GM19025 (cell line): ENCODE data around the gene LBX2.

Source experiments
- ATAC-seq: cut with Tn5 transposase; IDR thresholded peaks from one replicate; pipeline ENCODE4 v1.9.1; 2021; ENCODE audit warnings: mild to moderate bottlenecking, low read depth, moderate library complexity; ENCODE audit not compliant: unreplicated experiment

Gene LBX2, protein sequence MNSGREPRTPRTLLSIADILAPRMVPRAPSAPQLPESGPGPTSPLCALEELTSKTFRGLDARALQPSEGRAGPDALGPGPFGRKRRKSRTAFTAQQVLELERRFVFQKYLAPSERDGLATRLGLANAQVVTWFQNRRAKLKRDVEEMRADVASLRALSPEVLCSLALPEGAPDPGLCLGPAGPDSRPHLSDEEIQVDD

DNA sequence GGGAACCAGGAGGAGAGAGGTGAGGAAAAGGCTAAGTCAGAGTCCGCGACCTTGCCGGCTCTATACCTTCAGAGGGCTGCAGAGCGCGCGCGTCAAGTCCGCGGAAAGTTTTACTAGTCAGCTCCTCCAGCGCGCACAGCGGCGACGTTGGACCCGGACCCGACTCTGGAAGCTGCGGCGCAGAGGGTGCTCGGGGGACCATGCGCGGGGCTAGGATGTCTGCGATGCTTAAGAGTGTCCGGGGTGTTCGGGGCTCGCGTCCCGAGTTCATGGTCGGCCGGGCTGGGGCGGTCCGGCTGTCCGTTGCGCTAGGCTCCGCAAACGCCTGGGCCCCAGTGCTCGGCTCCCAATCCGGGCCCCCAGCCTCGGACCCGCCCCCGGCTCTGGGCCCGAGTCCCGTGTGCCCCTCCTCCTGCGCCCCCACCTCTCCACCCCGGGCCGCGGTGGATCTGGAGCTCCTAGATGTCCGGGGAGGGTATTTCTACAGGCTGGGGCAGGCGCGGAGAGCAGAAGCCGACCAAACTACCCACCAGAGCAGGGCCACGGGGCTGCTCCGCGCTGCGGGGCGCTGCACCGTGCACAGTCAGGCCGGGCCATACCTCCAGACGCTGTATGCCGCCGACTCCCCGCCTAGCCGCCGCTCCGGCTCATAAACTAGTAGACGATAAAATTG, at the start of gene LBX2:
TSS of gene LBX2 (minus strand) at position 337 of the 673 bp plus-strand sequence. CDS start at position 271, 66 bp downstream.
- no peak for ATAC-seq

DNA sequence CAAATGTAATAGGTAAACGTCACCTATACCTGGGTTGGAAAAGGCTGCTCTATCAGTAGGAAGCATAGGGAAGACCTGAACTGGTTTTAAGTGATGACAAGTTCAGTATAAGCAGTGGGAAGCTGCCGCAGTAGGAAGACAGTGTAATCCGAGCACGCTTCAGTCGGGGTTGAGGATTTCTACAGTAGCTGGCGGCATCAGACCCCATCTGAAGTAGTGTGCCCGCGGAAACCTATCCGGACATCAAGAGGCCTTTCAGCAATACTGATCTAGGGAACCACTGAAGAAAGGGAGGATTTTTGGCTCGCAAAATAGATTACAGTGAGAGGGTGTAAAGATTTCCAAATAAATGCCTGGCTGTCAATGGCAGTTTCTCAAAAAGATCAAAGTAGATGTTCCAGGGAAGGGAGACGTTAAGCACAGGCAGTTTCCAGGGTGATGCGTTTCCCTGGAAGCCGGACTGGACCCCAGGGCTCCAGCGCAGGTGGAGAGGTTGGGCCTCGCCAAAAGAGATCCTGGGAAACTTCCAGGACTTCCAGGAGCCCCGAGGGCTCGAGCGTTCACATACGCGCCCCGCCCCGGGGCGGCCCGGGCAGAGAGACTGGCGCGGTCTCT, 49.0 kb upstream of the LBX2 start:
- no peak for ATAC-seq

DNA sequence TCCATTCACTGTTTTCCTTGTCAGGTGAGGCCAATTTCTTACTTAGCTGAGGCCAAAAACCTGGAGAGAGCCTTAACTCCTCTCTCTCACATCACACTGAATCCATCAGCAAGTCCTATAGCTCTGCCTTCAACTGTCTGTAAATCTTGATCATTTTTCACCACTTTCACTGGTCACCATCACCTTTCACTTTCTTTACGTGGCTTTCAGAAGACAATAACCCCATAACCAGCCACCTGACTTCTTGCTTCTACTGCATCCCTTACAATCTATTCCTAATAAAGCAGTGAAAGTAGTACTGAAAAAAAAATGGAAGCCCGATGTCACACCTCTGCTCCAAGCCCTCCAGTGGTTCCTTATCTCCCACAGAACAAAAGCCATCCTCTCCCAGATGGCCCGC, 46.6 kb upstream of the LBX2 start:
- no peak for ATAC-seq

DNA sequence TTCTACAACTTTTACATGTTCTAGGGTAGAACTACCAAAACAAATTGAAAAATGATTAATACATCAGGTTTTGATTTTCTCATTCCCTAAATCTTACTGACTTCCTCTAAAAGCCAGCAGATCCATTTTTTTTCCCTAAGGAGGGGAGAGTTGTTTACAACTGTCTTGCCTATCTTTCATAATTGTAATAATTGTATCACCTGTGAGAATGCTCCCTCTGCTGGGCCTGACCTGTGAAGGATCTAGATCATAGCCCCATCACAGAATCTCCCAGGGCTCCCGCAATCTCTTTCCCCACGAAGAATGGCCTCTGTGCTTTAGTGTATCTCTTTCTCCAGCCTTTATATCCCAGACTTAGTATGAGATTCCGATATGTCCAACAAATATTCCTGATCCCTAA, 45.2 kb upstream of the LBX2 start:
- ATAC-seq, result no peak

DNA sequence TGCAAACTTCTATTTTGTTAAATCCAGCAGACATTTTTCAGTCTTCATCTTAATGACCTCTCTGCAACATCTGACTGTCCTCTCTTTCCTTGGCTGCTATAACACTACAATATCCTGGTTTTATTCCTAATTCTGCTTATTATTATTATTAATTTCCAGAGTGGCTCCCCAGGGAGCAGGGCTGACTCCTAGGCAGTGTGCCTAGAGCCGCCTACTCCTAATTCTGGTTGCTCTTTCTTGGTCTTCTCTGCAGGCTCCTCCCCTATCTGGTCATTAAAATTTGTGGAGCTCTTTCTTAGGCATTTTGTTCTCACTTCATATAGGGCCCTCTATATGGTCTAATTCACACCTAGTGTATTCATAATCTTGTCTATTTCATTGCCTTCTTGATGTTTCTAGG, 43.6 kb upstream of the LBX2 start:
- ATAC-seq, result no peak

DNA sequence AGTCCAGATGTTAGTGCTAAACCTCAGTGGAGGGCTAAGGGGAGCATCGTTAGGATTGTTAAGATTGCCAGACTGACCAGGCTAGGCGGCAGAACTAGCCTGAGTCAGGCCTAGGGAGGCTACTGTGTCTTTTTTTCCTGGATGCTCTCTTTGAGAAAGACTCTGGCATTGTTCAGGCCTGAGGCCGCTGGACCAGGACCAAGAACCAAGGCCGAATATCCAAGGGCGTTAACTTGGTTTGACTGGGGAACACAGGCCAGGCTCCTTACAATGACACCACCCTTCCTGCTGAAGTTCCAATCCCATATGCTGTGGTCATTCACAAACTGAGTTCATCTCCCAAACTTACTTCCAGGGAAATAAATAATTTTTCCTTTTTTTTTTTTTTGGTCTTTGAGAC, 40.9 kb upstream of the LBX2 start:
- no peak for ATAC-seq

DNA sequence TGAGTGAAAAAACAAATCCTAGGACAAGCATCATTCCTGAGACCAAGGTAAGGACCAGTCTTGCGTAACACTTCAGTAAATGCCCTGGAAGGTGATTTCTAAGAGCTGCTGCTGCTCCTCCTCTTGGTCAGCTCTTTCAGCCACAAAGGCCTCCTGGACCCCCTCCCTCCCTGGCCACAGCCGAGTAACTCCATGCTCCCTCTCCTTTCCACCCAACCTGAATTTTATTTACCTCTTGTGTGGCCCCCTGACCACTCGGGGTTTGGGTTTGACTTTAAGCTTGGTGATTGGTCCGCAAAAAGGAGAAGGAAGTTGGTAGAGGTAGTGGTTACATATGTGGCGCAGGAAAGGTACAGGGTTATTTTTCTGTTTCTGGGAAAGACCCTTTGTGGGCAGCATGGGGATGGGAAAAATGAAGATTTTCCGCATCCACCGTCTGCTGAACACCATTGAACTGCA, 39.5 kb upstream of the LBX2 start:
- no peak for ATAC-seq

DNA sequence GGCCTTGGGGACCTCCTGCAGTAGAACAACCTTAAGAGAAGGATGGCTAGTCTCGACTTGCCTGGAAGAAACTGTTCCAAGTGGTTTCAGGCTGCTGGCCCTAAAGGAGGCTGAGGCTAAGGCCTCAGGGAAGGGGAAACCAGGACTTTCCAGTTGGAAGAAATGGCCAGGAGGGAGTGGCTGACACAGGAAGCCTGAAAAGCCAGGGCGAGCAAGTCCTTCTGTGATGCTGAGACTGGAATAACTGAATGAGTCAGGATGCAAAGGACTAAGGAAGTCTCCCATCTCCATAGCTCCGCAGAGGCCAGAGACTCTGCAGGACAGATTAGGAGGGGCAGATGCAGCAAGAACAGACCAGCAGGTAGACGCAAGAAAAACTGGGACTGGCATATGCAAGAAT, 37.7 kb upstream of the LBX2 start:
- no peak for ATAC-seq

DNA sequence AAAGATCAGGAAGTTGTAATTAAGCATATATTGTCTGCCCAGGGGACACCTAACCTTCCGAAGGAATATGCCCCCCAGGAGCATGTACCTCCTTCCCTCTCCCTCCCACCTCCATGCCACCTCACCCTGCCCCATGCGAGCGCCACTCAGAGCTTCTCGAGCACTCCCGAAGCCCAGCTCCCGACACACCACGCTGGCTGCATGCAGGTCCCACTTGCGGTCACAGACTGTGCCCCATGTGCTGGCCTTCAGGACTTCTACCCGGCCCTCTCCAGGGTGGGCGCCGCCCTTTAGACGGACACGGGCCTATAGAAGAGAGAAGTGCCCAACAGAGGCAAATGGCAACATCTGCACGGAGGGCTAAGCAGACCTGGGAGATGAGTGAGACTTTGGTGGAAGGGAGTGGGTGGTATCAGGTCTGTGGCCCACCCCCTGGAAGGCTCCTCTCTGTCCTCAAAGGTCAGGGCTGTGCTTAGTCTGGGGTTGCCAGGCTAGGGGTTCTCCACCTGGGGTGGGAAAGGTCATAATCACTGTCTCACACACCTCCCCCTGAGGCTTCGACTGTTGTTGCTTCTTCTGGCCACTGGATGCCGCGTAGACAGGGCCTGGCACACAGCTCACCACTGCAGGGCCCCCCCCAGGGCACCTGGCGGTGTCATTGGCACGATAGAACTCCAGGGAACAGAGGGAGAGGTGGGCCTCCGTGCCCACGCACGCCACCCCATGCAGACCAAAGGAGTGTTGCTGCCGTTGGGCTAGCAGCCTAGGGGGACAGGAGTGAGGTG, 37.0 kb upstream of the LBX2 start:
- no peak for ATAC-seq

DNA sequence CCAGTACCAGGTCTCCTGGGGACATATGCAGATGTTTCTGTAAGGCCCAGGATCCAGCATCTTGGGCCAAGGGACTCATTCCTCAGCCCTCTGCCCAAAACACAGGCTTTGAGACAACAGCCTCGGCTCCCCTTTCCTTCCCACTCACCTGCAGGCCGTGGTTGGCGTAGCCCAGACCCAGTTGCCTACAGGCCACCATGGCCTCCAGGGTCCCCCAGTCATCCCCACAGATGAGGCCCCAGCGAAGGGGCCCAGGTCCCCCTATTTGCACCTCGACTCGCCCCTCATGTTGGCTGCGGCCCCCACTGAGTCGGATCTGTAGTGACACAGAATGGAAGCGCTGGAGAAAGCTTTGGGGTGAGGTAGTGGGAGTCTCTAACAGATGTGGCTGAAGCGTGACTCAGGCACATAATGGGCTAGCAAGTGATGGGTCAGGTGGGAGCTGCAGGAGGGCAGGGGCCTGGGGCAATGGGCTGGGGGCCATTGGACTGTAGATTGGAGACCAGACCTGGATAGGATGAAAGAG, 36.1 kb upstream of the LBX2 start:
- no peak for ATAC-seq

DNA sequence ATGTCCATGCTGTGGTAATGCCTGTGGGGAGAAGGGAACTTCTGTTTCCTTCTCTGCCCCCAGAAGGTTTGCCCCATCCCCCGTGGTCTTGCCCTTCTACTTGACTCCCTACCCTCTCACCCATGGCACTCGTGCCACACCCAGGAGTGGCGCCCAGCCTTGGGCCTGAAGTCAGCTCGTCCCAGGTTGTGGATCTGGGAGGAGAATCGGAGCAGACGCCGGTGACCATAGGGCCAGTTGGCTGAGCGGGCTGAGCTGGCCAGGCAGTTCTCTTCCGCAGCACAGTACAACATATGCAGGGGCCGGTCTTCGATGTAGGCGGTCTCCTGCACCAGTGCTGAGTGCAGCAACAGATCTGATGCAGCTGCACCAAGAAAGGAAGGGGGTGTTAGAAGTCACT, 35.0 kb upstream of the LBX2 start:
- no peak for ATAC-seq

DNA sequence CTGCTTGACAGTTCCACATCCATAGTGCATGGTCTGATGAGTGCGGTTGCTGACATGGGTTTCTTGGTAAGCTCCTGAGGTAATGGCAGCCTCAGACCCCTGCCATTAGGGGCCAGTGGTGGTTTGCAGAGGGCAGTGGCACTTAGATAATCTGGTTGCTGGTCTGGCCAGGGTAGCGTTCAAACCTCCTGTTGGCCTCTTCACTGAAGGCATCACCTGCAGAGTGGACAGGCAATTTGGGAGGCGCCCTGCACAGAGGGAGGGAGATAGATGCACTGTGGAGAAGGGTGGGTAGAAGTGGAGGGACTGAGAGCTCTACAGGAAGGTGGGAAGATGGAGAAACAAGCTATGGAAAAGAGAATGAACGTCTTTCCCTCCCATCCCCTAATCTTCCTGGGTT, 34.1 kb upstream of the LBX2 start:
- no peak for ATAC-seq

DNA sequence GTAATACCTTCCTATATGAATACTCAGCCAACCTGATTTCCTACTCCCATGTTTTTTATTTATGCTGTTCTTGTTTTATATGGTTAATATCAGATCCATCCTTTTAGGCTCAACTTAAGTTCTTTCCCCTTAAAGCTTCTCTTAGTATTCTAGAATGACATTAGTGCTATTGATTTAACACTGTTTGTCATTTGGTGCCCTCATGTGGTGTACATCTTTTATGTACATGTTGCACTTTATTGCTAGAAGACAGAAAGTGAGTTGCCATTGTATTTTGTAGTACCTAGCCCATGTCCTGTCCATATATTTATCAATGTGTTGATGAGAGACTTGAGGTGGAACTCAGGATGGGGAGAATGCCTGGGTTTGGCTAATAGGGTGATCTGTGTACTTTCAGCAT, 32.8 kb upstream of the LBX2 start:
- no peak for ATAC-seq

DNA sequence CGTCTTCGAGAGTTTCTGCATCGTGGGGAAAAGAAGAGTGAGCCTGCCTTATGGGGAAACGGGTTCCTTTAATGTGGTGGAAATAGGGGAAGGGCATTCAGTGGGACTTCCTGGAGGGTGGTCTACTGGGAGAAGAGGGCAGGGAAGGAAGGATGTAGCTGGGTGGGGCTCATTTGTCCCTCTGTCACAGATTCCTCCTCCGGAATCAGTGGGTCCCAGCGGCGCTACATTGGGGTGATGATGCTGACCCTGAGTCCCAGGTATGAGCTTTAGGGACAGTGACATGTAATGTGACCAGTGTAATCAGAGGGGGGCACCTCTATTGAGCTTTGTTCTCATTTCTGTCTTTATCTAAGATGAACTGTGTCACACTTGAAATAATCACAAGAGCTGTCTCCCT, 32.3 kb upstream of the LBX2 start:
- no peak for ATAC-seq

DNA sequence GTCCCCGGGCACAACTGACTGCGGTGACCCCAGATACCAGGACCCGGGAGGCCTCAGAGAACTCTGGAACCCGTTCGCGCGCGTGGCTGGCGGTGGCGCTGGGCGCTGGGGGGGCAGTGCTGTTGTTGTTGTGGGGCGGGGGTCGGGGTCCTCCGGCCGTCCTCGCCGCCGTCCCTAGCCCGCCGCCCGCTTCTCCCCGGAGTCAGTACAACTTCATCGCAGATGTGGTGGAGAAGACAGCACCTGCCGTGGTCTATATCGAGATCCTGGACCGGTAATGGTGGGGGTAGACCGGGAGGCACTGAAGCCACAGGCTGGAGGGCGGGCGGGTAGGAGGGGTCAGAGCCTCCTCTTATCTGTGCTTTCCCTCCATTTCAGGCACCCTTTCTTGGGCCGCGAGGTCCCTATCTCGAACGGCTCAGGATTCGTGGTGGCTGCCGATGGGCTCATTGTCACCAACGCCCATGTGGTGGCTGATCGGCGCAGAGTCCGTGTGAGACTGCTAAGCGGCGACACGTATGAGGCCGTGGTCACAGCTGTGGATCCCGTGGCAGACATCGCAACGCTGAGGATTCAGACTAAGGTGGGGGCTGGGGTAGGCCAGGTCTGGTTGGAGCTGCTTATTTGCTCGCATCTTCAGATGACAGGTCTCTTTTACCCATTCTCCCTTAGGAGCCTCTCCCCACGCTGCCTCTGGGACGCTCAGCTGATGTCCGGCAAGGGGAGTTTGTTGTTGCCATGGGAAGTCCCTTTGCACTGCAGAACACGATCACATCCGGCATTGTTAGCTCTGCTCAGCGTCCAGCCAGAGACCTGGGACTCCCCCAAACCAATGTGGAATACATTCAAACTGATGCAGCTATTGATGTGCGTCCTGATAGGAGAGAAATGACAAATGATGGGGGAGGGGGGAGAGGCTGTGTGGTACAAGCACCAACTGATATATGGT, 31.1 kb upstream of the LBX2 start:
- peak; percentile 30 for ATAC-seq

DNA sequence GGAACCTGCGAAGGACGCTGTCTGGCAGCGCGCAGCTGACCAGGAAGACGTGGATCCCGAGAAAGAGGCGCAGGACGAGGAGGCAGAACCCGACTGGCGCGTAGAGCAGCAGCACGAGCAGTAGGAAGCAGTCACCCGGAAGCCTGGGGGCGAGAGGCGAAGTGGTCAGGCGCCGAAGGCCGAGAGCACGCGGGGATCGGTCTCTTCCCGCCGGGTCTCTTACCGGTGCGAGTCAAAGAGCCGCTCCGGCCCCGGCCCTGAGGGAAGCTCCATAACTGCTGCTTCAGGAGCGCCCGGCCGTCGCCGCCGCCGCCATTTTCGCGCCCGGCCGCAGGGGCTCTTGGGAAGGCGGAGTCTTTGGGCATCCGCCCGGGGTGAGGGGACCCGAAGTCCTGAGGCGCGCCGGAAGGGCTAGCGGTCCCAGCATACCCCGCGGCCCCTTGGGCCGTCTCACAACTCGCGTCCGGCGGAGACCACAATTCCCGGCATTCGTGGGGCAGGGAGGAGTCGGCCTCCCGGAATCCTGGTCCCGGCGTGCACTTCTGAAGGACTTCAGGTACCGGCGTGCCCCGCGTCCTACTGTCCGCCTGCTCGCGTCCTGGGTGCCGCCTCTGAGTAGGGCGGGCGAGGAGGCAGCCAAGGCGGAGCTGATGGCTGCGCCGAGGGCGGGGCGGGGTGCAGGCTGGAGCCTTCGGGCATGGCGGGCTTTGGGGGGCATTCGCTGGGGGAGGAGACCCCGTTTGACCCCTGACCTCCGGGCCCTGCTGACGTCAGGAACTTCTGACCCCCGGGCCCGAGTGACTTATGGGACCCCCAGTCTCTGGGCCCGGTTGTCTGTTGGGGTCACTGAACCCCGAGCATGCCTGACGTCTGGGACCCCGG, 30.2 kb upstream of the LBX2 start, which contains the start of the genes AUP1 and HTRA2:
TSS of gene AUP1 (minus strand) at position 350 of the 882 bp plus-strand sequence. CDS start at position 273, 77 bp downstream.
TSS of gene HTRA2 (plus strand) at position 577 of the 882 bp plus-strand sequence. CDS start at position 651, 74 bp downstream.
- ATAC-seq, result peak; percentile 81

DNA sequence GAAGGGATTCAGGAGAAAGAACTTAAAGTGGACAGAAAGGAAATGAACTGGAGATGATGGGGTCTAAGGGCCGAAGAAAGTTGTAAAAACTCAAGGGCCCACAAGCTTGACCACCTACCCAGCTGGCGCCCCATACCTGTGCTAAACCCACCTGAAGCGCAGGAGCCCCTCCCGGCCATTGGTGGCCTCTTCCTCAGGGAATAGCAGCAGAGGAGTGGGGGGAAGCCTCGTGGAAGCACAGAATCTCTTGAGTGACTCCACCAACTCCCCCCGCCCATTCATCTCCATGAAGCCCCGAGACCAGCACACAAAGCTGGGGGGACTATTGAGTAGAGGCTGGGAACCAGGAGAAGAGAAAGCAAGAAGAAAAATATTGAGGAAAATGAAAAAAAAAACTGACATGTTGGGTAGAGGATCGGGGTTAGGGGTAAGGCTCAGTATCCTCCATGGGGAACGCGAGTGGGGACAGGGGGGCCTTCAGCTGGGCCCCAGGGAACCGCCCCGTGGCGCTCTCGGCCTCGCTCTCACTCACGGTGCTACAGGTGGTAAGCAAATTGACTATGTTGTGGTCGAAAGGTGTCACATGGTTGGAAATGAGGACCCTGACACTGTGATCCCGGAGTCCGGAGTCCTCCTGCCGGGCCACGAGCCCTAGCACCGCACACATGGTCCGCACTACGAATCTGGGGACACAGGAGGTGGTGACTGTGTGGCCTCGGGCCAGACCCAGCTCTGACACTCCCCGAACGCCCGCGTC, 29.4 kb upstream of the LBX2 start:
- ATAC-seq, result no peak

DNA sequence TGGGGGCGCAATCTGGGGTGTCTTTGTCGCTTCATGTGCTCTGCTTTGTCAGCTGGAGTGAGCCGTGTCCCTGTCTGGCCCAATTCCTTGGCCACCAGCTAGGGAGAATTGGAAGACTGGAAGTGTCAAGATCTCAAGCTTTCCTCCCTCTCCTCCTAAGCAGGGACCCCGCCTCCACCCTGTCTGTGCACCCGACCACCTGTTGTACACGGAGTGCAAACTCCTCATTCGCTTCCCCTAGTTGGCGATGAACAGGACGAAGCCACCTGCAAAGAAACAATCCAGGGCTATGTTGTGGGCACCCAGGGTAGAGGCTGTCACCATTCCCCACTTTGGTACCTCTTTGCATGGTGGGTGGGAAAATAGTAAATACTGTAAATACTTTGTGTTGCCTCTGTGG, 28.3 kb upstream of the LBX2 start:
- ATAC-seq, result no peak
